ENCODE results near the gene ZBTB39.
"Not testable (repeated sequence)": the region's sequence is repeated elsewhere in the genome, so short reads cannot be mapped to it uniquely, and the experiment has no call there.

DNA sequence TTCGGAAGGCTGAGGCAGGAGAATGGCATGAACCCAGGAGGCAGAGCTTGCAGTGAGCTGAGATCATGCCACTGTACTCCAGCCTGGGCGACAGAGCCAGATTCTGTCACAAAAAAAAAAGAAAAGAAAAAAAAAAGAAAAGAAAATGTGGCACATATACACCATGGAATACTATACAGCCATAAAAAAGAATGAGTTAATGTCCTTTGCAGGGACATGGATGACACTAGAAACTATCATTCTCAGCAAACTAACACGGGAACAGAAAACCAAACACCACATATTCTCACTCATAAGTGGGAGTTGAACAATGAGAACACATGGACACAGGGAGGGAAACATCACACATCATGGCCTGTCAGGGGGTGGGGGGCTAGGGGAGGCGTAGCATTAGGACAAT, 29.0 kb downstream of the ZBTB39 start:
- TF ChIP-seq EP300 (conservative IDR thresholded peaks at IDR 0.05; ENCODE audit: poor library complexity, severe bottlenecking); CTCF (IDR thresholded peaks at IDR 0.05; ENCODE audit: poor library complexity, severe bottlenecking); MXI1 (conservative IDR thresholded peaks at IDR 0.05; ENCODE audit: poor library complexity, severe bottlenecking); POLR2AphosphoS5 (IDR thresholded peaks at IDR 0.05); RAD21 (conservative IDR thresholded peaks at IDR 0.05): not testable (repeated sequence)
- TF ChIP-seq, protein P1, sequence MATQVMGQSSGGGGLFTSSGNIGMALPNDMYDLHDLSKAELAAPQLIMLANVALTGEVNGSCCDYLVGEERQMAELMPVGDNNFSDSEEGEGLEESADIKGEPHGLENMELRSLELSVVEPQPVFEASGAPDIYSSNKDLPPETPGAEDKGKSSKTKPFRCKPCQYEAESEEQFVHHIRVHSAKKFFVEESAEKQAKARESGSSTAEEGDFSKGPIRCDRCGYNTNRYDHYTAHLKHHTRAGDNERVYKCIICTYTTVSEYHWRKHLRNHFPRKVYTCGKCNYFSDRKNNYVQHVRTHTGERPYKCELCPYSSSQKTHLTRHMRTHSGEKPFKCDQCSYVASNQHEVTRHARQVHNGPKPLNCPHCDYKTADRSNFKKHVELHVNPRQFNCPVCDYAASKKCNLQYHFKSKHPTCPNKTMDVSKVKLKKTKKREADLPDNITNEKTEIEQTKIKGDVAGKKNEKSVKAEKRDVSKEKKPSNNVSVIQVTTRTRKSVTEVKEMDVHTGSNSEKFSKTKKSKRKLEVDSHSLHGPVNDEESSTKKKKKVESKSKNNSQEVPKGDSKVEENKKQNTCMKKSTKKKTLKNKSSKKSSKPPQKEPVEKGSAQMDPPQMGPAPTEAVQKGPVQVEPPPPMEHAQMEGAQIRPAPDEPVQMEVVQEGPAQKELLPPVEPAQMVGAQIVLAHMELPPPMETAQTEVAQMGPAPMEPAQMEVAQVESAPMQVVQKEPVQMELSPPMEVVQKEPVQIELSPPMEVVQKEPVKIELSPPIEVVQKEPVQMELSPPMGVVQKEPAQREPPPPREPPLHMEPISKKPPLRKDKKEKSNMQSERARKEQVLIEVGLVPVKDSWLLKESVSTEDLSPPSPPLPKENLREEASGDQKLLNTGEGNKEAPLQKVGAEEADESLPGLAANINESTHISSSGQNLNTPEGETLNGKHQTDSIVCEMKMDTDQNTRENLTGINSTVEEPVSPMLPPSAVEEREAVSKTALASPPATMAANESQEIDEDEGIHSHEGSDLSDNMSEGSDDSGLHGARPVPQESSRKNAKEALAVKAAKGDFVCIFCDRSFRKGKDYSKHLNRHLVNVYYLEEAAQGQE (IDR thresholded peaks at IDR 0.05; ENCODE audit: borderline replicate concordance) = not testable (repeated sequence)
